ENCODE measurements around the gene GBA2.
A peak's percentile ranks its signal among the peaks of the same experiment; 100 is the strongest.

Gene GBA2

DNA sequence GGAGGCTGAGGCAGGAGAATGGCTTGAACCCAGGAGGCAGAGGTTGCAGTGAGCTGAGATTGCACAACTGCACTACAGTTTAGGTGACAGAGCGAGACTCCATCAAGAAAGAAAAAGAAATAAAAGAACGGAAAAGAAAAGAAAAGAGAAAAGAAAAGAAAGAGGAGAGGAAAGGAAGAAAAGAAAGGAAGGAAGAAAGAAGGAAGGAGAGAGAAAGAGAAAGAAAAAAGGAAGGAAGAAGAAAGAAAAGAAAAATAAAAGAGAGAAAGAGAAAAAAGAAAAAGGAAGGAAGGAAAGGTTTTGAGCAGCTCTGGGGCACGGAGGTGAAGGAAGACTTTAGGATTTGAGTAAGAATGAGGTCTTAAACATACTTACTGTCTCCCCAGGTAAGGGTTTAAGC is 35.5 kb downstream of the GBA2 start:
- DNase-seq: no peak

GRCh38 chr9:35712762-35713400 is 36.1 kb downstream of the GBA2 start:
- DNase-seq: no peak

DNA sequence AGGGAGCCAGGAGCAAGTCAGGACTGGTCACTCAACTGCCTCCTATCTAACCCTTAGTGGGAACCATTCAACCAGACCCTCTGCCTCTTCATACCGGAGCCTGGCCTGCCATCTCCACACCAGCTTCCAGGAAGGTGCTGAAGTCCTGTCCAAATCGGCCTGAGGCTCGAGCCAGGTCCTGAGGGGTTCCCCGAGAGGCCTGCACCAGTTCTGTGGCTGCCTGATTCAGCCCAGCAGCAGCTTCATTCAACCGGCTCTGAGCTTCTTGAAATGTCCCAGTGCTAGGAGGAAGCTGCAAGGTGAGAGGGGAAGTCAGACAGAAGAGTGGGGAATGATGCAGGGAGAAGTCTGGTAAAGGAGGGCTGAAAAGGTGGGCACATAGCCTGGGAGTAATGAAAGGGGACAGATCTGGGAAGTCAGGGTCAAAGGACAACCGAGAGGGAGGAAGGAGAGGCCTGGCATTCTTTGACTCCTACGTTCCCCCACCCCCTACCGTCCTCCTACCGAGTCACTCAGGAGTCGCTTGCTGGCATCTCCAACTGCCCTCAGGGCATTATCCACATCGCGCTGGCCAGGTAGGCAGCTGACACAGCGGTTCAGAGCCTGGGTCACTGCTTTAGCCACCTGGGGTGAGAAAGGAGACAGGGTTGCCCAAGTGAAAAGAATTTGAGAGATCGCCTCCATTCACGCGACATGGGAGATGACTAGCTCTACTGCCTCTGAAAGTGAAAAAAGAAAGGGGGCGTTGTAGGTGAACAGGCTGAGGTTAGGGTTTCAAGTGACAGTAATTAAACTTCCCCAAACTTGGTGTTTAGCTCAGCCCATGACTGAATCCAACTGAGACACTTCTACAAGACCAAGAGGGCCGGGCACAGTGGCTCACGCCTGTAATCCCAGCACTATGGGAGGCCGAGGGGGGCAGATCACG is 37.3 kb downstream of the GBA2 start:
- DNase-seq: no peak

DNA sequence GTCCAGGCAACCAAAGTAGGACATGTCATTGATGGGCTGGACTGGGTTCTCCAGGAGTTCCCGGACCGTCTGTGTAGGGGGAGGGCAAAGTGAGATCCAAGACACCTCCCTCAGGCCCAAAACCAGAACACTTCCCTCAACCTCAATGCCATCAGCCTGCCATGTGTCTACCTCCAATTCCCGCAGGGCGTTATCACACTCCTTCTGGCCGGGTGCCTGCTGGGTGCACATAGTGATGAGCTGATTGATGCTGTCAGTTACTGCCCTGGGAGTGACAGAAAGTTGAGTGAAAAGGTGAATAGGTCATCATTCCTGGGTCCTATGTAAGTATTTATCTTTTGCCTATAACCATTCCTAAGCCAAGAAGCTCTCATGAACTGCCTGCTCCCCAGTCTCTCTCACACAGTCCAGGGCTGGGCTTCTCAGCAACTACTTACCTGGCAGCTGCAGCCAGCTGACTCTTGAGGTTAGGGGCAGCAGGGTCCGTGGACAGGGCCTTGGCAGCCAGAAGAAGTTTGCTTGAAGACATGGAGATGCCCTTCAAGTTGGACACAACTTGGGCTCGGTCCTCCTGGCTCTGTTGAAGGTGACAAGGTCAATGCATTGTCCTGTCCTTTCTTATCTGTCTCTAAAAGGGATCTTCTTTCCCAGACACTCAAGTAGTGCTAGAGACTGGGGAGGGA is 38.1 kb downstream of the GBA2 start:
- DNase-seq: no peak

- DNase-seq: no peak
Observed at GRCh38 chr9:35708146-35708545, 40.9 kb downstream of the GBA2 start.

DNA sequence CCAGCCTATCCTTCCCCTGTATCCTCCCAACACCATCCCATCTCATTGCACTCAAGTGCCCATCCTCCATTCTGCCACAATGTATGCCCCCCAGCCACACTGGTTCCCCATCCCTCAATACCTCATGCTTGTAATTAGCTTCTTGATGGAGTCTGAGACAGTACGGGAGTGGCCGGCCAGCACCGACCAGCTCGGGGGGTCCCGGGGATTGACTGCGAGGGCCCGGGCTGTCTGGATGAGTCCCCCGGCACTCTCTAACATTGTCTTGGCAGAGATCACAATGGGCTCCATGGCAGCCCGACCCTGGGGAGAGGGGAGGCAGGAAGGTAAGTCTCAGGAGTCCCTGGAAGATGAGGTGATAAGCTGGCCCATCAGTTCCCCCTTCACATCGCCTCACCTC is 42.1 kb downstream of the GBA2 start:
- DNase-seq: no peak

GRCh38 chr9:35705836-35706430 is 43.1 kb downstream of the GBA2 start:
- DNase-seq: no peak

- DNase-seq: no peak
Observed at GRCh38 chr9:35705372-35705771, 43.7 kb downstream of the GBA2 start.

- DNase-seq: no peak
Observed at GRCh38 chr9:35703906-35704672, 44.9 kb downstream of the GBA2 start.

DNA sequence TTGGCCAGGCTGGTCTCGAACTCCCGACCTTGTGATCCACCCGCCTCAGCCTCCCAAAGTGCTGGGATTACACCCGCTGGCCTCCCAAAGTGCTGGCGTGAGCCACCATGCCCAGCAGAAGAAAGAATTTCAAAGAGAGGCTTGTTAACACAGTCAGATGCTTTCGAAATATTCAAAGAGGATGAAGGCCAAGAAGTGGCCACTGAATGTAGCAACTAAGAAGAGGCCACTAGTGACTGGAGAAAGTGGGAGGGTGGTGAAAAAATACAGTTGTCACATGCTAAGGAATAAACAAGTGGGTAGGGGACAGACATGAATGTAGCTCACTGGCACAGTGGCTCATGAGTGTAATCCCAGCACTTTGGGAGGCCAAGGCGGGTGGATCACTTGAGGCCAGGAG is 46.3 kb downstream of the GBA2 start:
- no peak for DNase-seq

GRCh38 chr9:35700942-35701341 is 48.1 kb downstream of the GBA2 start:
- DNase-seq: no peak

GRCh38 chr9:35700031-35700430 is 49.0 kb downstream of the GBA2 start:
- no peak for DNase-seq

GRCh38 chr9:35698231-35698630 is 50.8 kb downstream of the GBA2 start:
- no peak for DNase-seq

DNA sequence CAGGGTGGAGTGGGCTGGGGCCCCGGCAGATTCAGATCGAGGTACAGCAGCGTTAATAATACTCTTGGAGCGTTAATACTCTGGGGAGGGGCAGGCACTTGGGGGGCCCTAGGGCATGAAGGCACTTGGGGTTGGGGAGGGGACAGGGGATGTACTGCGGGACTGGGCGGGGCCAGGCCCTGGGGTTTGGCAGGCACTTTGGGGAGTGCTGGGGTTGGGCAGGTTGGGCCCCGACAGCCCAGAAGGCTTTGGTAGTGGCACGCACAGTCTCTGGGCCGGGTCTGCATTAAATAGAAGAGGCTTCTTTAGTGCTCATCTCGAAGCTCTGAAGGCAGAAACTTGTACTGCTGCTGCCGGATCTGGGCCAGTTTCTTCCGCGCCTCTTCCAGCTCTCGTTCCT is 51.5 kb downstream of the GBA2 start:
- no peak for DNase-seq

GRCh38 chr9:35696520-35697215 is 52.4 kb downstream of the GBA2 start:
- peak; percentile 47 for DNase-seq

DNA sequence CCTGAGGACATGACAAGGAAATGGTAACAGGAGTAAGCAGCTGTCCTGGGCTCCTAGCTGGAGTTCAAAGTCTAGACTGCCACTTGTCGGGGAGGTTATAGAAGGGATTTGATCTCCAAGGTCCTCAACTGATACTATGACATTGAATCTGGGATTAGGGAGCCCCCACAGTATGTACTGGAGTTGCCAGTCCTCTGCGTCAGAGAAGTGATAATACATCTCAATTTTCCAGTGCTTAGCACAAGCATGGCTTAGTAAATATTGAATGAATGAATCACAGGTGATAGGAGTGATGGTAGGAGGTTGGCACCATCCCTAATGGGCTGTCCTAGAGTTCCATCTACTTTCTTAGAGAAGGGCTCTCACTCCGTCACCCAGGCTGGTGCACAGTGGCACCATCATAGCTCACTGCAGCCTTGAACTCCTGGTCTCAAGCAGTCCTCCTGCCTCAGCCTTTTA is 53.1 kb downstream of the GBA2 start:
- DNase-seq: no peak

- no peak for DNase-seq
Observed at GRCh38 chr9:35691757-35692301, 57.2 kb downstream of the GBA2 start.

DNA sequence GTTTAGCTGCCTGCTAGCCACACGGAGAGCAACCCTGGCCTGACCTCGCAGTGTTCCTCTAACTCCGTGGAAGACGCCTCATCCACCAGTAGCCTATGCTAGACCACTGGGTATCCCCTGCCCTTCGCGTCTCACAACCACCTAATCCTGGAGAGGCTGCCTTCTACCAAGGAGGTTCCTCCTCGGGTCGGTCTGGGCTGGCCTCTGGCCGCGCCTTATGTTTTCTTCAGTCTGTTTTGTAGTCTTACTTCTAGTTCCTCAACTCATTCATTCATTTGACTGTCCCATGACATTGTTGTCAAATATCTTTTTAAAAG is 57.7 kb downstream of the GBA2 start:
- DNase-seq: no peak

GRCh38 chr9:35690614-35691333 is 58.3 kb downstream of the GBA2 start:
- DNase-seq: peak; percentile 38

DNA sequence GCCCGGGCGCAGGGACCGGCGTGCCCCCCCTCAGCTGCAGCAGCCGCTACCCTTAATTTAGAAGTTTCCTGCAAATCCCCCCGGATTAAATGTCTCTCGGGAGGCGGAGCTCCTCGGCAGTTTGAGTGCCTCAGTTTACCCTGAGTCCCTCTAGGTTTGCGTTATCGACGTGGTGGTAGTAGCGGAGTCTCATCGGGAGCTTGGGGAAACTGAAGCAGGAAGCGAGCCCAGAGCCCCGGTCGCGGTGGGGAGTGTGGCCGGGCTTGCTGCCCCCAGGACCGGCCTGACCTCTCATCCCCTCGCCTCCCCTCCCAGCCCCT is 58.8 kb downstream of the GBA2 start:
- DNase-seq: no peak
